Measurements from ENCODE around the gene EVX1. TPM values are rescaled to one million over a fixed set of nuclear protein-coding genes. Genes with fewer than 3 reads are reported as not detected.
A peak's percentile ranks its signal among the peaks of the same experiment; 100 is the strongest.

EVX1 gene
- total RNA-seq, 1 experiment from 2014 or later, result not detected

DNA sequence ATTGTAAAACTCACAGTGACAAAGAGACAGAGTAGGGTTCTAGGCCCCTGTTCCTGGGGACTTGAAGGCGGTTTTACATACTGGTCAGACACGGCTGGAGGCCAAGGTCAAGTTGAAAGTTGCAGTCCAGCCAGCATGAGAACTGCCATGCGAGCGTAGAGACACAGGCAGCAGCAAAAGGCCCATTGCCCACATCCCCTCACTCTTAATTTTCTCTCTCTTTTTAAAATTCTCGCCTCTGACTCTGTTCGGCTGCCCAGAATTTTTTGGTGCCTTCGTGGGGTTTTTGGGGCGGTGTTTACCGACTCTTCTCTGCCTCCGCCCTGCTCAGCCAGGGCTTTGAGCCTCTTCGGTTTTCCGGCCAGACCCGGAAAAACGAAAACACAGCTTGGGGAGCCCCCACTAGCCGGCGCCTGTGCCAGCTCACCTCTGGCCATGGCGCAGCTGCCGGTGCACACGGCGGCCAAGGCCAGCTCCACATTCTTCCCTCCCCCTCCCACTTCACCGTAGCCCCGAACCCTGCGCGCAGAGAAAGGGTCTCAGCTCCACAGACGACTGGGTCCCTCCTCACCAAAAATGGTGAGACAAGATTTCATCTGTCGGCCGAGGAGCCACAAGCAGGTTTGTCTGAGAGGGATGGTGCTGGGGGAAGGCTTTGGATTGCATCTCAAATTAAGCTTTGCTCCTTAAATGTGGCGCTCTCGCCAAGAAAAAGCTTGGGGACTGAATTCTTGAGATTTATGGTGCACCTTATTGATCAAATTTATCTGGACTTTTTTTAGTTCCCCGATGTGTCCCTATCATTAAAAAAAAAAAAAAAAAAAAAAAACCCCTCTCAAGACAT, 40.4 kb upstream of the EVX1 start:
- peak; percentile 69 for DNase-seq
- Histone ChIP-seq H3K36me3 (replicated peaks; ENCODE audit: control insufficient read depth, insufficient read depth, low read length) (no peaks in the 10 kb centered on the region), H3K4me3 (ENCODE audit: insufficient read depth, low read depth, low read length) (no peak overlapping the region), H3K27me3 (ENCODE audit: control insufficient read depth, insufficient read depth, low read length) (peaks cover 100% of the 10 kb centered on the region)

DNA sequence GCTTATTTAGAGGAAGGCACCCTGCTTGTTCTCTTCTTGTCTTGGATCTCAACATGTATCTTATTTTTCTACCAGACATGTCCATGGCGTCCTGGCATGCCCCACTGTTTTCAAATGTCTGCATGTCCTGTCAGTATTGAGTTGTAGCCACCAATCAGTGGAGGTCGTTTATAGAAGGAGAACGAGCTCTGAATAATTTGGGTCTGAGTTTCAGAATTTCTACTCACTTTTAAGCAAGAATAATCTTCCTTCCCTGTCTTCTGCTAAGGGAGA, 39.8 kb upstream of the EVX1 start:
- DNase-seq, result no peak
- peaks cover 100% of the 10 kb centered on the region for H3K27me3 ChIP-seq (ENCODE audit: control insufficient read depth, insufficient read depth, low read length)
- H3K36me3 ChIP-seq (replicated peaks; ENCODE audit: control insufficient read depth, insufficient read depth, low read length), result no peaks in the 10 kb centered on the region
- no peak overlapping the region for H3K4me3 ChIP-seq (ENCODE audit: insufficient read depth, low read depth, low read length)

DNA sequence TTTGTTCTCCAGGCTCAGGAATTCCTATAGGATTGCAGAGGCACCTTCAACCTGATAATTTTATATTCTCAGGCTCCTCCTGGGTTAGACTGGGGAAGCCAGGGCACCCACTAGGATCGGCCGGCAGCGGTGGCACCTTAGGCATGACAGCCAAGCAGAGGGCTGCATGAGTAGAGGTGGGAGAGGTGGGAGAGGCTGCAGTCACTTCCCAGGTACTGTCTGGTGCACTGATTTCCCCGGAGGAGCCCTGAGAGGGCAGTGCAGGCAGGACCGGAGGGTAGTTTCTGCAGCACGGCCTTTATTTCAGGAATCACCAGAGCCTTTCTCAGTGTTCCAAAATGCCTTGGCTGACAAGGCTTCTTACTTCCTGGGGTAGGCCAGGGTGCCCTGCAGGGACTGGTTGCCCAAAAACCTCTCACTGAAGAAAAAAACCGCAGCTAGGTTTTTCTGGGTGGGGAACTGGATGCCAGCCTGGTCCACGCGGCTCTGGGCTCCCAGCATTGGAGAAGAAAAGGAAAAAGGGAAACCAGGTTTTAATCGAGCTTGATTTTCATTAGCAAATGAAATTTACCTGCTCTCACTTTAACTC, 39.1 kb upstream of the EVX1 start:
- DNase-seq, result no peak
- H3K4me3 ChIP-seq (ENCODE audit: insufficient read depth, low read depth, low read length), result no peak overlapping the region
- H3K36me3 ChIP-seq (replicated peaks; ENCODE audit: control insufficient read depth, insufficient read depth, low read length), result no peaks in the 10 kb centered on the region
- H3K27me3 ChIP-seq (ENCODE audit: control insufficient read depth, insufficient read depth, low read length), result peaks cover 100% of the 10 kb centered on the region

DNA sequence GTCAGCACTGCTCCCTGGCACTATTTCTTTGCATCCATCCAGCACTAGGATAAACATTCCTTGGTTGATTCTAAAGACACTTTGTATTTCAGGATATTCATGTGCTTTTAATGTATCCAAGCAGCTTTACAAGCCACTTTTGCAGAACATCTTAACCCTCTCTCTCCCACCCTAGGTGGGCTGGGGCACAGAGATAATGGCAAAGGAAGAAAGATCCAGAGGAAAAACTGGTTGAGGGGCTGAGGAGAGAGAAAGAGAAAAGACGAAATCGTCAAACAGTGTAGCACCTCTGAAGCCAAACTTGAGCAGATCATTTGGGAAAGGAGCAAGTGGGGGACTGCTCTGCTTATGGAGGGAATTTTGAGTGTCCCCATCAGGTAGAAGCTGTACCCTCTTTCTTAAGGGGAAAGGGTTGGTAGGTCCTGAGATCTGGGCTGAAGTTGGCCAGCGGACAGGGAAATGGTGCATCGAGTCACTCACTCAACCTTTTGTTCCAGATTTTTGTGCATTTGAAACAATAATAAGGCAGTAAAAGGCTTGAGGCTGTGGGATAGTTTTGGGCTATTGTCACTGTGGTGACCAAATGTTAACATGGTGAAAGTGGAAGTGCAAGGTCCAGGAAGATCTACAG, 38.5 kb upstream of the EVX1 start:
- Histone ChIP-seq H3K4me3 (ENCODE audit: insufficient read depth, low read depth, low read length) (no peak overlapping the region), H3K36me3 (replicated peaks; ENCODE audit: control insufficient read depth, insufficient read depth, low read length) (no peaks in the 10 kb centered on the region), H3K27me3 (ENCODE audit: control insufficient read depth, insufficient read depth, low read length) (peaks cover 100% of the 10 kb centered on the region)
- no peak for DNase-seq

DNA sequence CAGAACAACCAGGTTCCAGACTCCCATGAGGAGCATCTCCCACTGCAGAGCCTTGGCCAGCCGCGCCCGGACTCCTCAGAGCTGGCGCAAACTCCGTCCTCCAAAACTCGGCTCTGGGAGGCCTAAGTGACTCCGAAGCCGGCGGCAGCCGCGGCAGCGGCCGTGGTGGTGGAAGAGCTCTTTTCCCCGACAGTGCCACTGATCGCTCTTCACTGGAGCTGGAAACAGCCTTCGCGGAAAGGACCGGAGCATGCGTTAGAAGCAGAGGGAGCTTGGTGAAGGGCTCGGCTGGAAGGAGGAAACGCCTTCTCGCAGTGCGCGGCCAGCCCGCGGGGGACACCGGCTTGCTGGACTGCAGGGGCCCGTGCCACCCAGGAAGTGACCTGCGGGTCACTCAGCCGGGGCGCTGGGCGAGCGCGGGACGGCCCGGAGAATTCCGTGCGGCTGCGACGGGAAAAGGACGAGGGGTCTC, 37.7 kb upstream of the EVX1 start:
- H3K4me3 ChIP-seq (ENCODE audit: insufficient read depth, low read depth, low read length), result no peak overlapping the region

DNA sequence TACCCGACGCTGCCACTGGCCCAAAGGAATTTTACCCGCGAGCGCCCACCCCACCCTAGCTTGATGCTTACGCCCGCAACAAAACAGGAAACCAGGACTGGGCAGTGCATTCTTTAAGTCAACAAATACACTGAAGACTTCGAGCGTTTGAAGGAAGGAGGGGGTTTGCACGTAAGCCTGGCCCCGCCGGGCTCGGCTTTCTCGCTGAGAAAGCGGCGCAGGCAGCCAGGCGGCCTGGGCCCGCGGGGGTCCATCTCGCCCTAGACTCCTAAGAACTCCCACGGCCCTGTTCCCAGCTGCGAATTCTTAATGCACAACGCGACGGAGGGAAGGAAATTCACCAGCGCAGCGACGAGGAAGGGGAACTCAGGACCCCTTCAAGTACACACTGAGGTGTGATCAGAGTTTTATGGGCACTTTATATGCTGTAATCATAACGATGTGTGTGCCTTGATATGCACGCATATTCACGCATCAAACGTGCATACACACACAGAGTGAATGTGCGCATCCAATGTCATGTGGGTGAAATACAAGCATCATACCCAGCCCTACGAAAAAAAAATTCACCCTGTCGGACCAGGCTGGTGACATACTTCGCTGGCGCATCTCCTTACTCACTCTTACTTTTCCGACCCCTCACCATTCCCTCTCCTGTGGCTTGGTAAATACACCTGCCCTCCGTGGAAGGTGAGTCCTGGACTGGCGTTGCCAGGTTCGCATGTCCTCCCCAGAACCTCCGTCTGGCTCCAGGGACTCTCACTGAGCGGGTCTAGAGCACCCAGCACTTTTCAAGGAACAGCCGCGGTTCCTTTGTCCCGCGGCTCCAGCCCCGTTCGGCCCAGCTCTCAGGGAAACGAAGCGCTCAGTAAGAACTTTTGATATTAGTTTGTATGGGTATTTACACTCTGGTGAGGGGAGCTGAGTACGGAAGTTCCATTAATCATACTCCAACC, 37.0 kb upstream of the EVX1 start:
- DNase-seq, result peak; percentile 76
- Histone ChIP-seq H3K36me3 (replicated peaks; ENCODE audit: control insufficient read depth, insufficient read depth, low read length) (no peaks in the 10 kb centered on the region), H3K4me3 (ENCODE audit: insufficient read depth, low read depth, low read length) (no peak overlapping the region), H3K27me3 (ENCODE audit: control insufficient read depth, insufficient read depth, low read length) (peaks cover 100% of the 10 kb centered on the region)

More for the DNA sequence above, 37.7 kb upstream of the EVX1 start:
- Histone ChIP-seq H3K27me3 (ENCODE audit: control insufficient read depth, insufficient read depth, low read length) (peaks cover 100% of the 10 kb centered on the region), H3K36me3 (replicated peaks; ENCODE audit: control insufficient read depth, insufficient read depth, low read length) (no peaks in the 10 kb centered on the region)
- DNase-seq, result peak; percentile 65

DNA sequence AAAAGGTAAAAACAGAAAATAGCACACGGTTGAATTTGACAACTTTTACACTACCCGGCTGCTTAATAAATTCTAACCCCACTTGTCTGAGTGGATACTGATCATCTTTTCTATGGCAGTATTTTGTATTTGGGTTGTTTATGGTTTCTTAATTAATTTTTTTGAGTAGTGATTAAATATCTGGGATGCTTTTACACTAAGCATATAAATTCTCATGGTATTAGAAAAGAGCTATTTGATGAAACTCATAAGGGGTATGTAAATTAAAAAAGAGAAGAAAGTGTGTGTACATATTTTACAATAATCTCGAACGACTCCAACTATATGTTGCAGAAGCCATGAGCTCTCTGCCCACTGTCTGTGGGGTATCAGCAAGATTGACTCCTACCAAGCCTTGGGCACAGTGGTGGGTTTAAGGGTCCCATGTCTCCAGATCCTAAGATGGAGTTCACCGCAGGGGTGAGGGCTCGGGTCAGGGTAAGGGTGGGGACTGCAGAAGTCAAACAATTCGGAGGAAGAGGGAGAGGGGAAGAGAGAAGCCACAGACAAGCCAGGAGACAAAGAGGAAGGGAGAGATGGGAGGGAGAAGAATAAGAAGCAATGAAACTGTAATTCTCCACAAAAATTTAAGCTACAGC, 35.1 kb upstream of the EVX1 start:
- H3K4me3 ChIP-seq (ENCODE audit: insufficient read depth, low read depth, low read length), result no peak overlapping the region
- H3K27me3 ChIP-seq (ENCODE audit: control insufficient read depth, insufficient read depth, low read length), result peaks cover 100% of the 10 kb centered on the region

DNA sequence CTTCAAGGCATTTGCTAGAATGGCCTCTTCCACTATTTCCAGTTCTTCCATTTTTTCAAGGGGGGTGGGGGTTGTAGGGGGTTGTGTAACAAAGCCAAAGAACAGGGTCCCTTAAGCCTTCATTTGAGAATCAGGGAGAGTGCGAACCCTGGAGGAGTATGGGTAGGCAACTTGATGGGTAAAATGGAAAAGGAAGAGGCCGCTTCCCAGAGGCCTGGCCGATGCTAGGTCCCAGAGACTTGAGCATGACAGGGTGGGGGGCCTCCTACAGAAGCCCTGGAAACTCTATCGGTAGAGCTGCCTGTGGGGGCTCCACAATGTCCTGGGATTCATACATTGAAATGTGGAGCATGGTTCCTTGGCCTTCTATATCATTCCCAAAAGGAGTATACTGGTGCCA, 33.6 kb upstream of the EVX1 start:
- DNase-seq, result no peak
- Histone ChIP-seq H3K4me3 (ENCODE audit: insufficient read depth, low read depth, low read length) (no peak overlapping the region), H3K27me3 (ENCODE audit: control insufficient read depth, insufficient read depth, low read length) (peaks cover 100% of the 10 kb centered on the region), H3K36me3 (replicated peaks; ENCODE audit: control insufficient read depth, insufficient read depth, low read length) (no peaks in the 10 kb centered on the region)

More for the DNA sequence above, 35.1 kb upstream of the EVX1 start:
- no peaks in the 10 kb centered on the region for H3K36me3 ChIP-seq (replicated peaks; ENCODE audit: control insufficient read depth, insufficient read depth, low read length)
- DNase-seq, result no peak

DNA sequence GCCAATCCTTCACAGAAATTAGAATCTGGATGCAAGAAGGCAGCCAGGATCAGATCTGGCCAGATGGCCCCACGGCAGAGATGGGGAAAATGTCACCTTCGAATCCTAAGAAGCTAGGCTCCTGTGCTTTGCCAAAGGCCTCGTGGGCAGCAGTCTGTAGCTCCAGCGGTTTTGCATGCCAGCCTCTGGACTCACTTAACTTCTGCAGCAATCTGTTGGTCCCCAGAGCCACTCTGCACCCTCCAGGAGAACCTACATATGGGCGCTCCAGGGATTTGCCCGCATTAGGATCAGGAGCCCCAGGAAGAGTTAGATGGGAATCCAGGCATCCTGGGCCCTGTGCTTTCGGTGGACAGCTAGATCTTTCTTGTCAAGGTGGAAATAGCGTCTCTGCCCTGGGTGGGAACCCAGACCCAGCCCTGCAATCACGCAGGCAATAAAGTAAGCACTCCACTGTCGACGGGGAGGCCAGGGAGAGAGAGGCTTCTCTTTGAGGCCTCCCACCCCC, 32.6 kb upstream of the EVX1 start:
- no peak overlapping the region for H3K4me3 ChIP-seq (ENCODE audit: insufficient read depth, low read depth, low read length)
- DNase-seq, result no peak
- peaks cover 100% of the 10 kb centered on the region for H3K27me3 ChIP-seq (ENCODE audit: control insufficient read depth, insufficient read depth, low read length)
- no peaks in the 10 kb centered on the region for H3K36me3 ChIP-seq (replicated peaks; ENCODE audit: control insufficient read depth, insufficient read depth, low read length)

DNA sequence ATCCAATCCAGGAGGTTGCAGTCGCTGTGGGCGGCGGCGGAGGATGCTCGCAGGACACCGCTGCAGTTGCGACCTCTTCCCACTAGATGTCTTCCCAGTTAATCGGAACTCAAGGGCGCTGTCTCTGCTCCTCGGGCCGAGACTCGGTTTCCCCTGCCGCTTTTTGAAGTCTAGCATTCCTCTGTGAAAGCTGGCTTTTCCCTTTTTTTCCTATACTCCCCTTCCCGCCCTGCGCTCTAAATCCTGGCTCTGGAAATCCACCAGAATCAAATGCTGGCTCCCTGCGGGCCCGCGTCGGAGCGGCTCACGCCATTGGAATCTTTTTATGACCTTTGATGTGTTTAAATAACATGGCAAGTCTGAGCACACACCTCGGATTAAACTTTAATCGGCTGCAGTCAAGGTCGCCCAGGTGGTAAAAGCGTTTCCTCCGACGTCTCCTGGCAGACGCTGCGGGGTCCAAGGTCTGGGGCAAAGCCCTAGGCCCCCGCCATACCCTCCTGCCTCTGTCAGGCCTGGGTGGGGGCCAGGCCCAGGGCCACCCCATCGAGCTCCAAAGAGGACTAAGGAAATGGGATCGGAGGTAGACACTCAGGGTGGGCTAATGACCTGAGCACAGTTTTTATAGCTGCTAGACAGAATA, 32.0 kb upstream of the EVX1 start:
- DNase-seq, result peak; percentile 92
- H3K36me3 ChIP-seq (replicated peaks; ENCODE audit: control insufficient read depth, insufficient read depth, low read length), result no peaks in the 10 kb centered on the region
- H3K4me3 ChIP-seq (ENCODE audit: insufficient read depth, low read depth, low read length), result no peak overlapping the region
- peaks cover 100% of the 10 kb centered on the region for H3K27me3 ChIP-seq (ENCODE audit: control insufficient read depth, insufficient read depth, low read length)

DNA sequence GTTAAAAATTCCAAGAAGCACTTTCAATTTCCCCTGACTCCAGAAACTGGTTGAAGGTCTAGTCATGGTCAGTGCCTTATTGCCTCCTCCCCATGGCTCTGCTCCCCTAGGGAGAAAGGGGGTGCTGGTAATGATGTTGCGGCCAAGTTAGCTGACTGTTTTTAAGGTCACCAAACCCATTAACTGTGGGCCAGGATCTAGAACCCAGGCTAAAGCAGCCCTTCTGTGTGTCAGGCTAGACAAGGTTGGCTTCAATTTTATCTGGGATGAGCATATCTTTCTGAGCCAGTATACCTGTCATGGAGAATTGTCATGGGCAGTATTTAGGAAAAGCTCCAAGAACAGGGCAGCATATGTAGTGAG, 31.5 kb upstream of the EVX1 start:
- Histone ChIP-seq H3K4me3 (ENCODE audit: insufficient read depth, low read depth, low read length) (no peak overlapping the region), H3K27me3 (ENCODE audit: control insufficient read depth, insufficient read depth, low read length) (peaks cover 100% of the 10 kb centered on the region), H3K36me3 (replicated peaks; ENCODE audit: control insufficient read depth, insufficient read depth, low read length) (no peaks in the 10 kb centered on the region)
- DNase-seq, result no peak

DNA sequence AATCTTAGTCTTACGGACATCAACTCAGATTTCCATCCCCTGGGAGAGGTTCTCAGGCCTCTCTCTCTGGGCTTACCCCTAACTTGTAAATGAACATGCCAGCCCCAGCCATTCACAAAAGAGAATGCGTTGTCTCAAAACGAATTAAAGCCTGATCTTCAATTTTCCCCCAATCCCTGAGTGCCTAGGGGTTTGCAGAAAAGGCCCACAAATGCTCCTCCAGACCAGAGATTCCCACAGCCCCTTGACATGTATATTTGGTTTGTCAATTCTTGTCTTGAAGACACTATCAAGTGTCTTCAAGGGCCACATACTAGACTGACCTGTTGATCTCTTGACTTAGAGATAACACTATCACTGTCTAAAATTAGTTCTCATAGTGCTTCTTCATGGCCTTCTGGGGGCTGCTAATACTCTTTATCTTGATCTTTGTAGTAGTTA, 30.8 kb upstream of the EVX1 start:
- Histone ChIP-seq H3K27me3 (ENCODE audit: control insufficient read depth, insufficient read depth, low read length) (peaks cover 100% of the 10 kb centered on the region), H3K4me3 (ENCODE audit: insufficient read depth, low read depth, low read length) (no peak overlapping the region), H3K36me3 (replicated peaks; ENCODE audit: control insufficient read depth, insufficient read depth, low read length) (no peaks in the 10 kb centered on the region)
- DNase-seq, result no peak

All from H7 (cell line).